NOMO-1 (cell line): ENCODE measurements around the gene ANKRD12.
"Not testable (repeated sequence)": the region's sequence is repeated elsewhere in the genome, so short reads cannot be mapped to it uniquely, and the experiment has no call there.

Experiments
- DNase-seq, 2 experiments: peaks; one replicate each; lab custom pipeline; 2025; ENCODE audit not compliant: unreplicated experiment in 2 of 2; lab: John Stamatoyannopoulos, UW

Gene ANKRD12

GRCh38 chr18:9221661-9222060 lies 85.1 kb downstream of the ANKRD12 start:
- DNase-seq, result no peak

- DNase-seq, result no peak
Measured at GRCh38 chr18:9223356-9223755, 86.8 kb downstream of the ANKRD12 start.

GRCh38 chr18:9226463-9226862 lies 89.9 kb downstream of the ANKRD12 start:
- DNase-seq, result no peak

- DNase-seq, result no peak
Measured at GRCh38 chr18:9231852-9232486, 95.4 kb downstream of the ANKRD12 start.

- no peak for DNase-seq
Measured at GRCh38 chr18:9232977-9233376, 96.4 kb downstream of the ANKRD12 start.

- DNase-seq, result no peak
Measured at GRCh38 chr18:9233771-9234440, 97.3 kb downstream of the ANKRD12 start.

GRCh38 chr18:9234528-9234927 lies 97.9 kb downstream of the ANKRD12 start:
- DNase-seq, result no peak

- no peak for DNase-seq
Measured at GRCh38 chr18:9237981-9238380, 101.4 kb downstream of the ANKRD12 start.

- DNase-seq, result no peak
Measured at GRCh38 chr18:9239720-9240119, 103.1 kb downstream of the ANKRD12 start.

- DNase-seq, result peak; percentile 63 to 80
Measured at GRCh38 chr18:9240270-9240669, 103.7 kb downstream of the ANKRD12 start.

- peak; percentile 9 to 73 for DNase-seq
Measured at GRCh38 chr18:9243029-9243428, 106.4 kb downstream of the ANKRD12 start.

- no peak for DNase-seq
Measured at GRCh38 chr18:9244376-9244775, 107.8 kb downstream of the ANKRD12 start.

GRCh38 chr18:9248661-9249060 lies 112.1 kb downstream of the ANKRD12 start:
- no peak for DNase-seq

GRCh38 chr18:9249254-9249653 lies 112.7 kb downstream of the ANKRD12 start:
- no peak for DNase-seq

GRCh38 chr18:9259173-9259572 lies 122.6 kb downstream of the ANKRD12 start:
- DNase-seq, result no peak

GRCh38 chr18:9260388-9261380 lies 124.1 kb downstream of the ANKRD12 start:
- no peak for DNase-seq

GRCh38 chr18:9263264-9263663 lies 126.7 kb downstream of the ANKRD12 start:
- no peak for DNase-seq

- not testable (repeated sequence) for DNase-seq
Measured at GRCh38 chr18:9264797-9265196, 128.2 kb downstream of the ANKRD12 start.

GRCh38 chr18:9273221-9273620 lies 136.6 kb downstream of the ANKRD12 start:
- DNase-seq, result no peak

- DNase-seq, result no peak
Measured at GRCh38 chr18:9275890-9276289, 139.3 kb downstream of the ANKRD12 start.

- DNase-seq, result no peak
Measured at GRCh38 chr18:9278028-9278427, 141.4 kb downstream of the ANKRD12 start.
